ENCODE measurements around the gene SLC16A4.

SLC16A4 gene

GRCh38 chr1:110356379-110356778 is 34.4 kb downstream of the SLC16A4 start:
- DNase-seq (ENCODE audit: low spot score): peak; percentile 8

DNA sequence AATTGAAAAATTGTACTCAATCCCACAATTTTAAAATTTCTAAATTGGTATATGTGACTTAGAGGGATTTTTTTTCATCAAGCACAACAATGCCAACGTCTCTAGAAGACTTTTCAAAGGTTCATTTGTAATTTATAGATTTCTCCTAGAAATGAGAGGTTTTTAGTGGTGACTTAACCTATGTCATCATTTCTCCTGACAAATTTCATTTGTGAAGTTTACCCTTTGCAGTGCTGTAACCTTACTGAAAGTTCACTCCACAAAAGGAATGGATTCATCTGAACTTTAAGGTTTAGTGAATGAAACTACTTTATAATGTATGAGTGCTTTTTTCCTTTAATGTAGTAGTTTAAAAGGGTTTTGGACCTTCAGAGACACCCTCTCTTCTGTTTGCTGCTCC is 35.5 kb downstream of the SLC16A4 start:
- no peak for DNase-seq (ENCODE audit: low spot score)

DNA sequence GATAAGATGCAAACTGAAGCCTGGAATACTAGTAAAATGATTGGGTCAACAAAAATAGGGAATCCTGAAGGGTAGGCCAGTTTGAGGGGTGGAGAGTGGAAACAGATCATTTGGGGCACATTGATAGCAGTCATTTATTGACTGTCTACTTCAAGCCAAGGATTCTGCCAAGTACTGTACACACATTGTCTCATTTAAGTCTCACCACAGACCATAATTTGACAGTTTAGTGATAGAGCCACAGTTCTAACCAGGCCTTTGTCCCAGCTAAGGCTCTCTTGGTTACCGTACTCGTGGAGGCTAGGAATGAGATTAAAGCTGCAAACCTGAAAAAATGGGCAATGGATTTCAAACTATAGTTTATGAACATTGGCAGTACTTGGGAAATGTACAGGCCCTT is 40.5 kb downstream of the SLC16A4 start:
- no peak for DNase-seq (ENCODE audit: low spot score)

GRCh38 chr1:110348771-110349170 is 42.1 kb downstream of the SLC16A4 start:
- no peak for DNase-seq (ENCODE audit: low spot score)

DNA sequence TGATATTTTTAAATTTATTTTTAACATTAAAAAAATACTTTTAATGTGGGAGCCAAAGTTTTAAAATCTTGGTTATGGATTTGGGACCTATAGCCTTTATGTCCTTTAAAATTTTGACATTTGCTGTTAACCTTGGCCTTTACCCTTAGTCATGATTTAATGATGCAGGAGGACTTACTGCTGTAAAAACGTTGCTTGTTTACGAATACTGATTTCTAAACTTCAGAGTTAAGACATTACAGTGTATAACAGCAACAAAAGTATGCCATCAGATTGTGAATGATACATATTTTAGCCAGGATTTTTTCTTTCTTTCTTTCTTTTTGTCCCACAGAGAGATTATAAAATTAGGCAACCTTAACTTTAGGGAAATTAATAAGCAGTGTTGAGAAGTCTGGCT is 42.8 kb downstream of the SLC16A4 start:
- DNase-seq (ENCODE audit: low spot score): no peak

DNA sequence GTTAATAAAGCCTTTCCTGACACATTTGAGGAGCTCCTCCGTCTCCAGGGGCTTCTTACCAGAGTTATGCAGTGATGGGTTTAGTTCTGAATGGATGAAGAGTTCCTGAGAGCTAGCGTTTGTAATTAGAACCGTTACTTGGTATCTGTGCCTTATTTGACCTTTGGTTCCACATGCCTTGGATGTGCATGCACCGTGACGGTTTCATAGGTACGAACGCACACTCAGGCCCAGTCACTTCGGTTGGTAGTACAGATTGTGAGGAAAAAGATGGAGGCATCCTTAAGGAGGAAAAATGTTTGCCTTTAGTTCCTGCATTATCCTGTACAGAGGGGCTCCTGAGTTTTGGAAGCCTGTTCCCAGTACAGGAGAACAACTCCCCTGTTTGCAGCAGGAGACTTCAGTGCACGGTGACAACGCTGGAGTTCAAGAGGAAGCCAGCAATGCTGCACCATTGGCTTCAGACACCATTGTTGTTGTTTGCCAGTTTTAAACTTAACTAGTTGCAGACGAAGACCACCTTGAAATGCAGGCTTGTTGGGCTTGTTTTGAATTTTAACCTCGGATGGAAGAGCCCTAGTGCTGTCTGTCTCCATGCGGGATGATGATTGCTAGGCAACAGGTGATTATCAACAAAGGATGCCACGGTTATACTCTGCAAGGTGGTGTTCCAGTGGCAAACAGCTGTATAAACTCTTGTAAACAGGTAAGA is 43.5 kb downstream of the SLC16A4 start:
- no peak for DNase-seq (ENCODE audit: low spot score)

- DNase-seq (ENCODE audit: low spot score): no peak
Measured at GRCh38 chr1:110346690-110347089, 44.1 kb downstream of the SLC16A4 start.

- DNase-seq (ENCODE audit: low spot score): no peak
Measured at GRCh38 chr1:110345480-110345879, 45.3 kb downstream of the SLC16A4 start.

DNA sequence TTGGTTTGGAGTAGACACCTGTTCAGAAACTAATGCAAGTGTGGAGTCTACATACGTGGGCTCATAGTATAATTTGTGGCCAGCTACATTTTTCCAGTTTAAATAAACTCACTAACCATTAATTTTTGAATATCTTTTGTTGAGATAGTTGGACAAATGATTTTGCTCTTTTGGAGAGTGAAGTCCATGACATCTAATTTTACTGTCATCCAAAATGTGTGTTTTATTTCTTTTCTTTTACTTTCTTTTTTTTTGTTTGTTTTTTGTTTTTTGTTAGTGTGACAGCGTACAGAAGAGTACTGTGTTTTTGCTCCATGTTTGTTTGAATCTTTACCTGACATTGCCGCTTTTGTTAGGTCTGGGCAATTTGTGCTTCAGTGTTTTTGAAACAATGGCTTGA is 46.7 kb downstream of the SLC16A4 start:
- DNase-seq (ENCODE audit: low spot score): no peak

DNA sequence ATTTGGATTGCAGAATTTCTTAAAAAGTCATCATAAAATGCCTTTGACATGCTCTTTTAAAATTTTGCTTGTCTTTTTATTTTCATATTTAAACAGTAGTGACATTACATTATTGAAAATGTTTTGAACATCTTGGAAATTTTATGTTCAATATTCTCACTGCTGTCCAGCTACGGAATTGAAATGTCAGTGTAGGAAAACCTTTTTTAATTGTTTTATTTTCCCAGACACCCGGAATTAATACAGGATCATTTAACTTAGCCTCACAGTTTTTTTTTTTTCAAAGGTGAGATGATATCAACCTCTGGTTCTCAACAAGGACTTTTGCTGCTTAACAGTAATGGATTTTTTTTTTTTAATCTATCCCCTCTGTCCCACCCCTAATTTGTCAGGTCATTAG is 47.6 kb downstream of the SLC16A4 start:
- DNase-seq (ENCODE audit: low spot score): no peak

- no peak for DNase-seq (ENCODE audit: low spot score)
Measured at GRCh38 chr1:110341872-110342331, 48.9 kb downstream of the SLC16A4 start.

DNA sequence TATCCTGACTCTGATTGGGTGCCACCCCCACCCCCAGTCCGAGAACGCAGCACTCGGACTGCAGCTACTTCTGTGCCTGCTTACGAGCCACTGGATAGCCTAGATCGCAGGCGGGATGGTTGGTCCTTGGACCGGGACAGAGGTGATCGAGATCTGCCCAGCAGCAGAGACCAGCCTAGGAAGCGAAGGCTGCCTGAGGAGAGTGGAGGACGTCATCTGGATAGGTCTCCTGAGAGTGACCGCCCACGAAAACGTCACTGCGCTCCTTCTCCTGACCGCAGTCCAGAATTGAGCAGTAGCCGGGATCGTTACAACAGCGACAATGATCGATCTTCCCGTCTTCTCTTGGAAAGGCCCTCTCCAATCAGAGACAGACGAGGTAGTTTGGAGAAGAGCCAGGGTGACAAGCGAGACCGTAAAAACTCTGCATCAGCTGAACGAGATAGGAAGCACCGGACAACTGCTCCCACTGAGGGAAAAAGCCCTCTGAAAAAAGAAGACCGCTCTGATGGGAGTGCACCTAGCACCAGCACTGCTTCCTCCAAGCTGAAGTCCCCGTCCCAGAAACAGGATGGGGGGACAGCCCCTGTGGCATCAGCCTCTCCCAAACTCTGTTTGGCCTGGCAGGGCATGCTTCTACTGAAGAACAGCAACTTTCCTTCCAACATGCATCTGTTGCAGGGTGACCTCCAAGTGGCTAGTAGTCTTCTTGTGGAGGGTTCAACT is 49.5 kb downstream of the SLC16A4 start:
- no peak for DNase-seq (ENCODE audit: low spot score)

- DNase-seq (ENCODE audit: low spot score): peak; percentile 30
Measured at GRCh38 chr1:110340207-110340468, 50.7 kb downstream of the SLC16A4 start.

DNA sequence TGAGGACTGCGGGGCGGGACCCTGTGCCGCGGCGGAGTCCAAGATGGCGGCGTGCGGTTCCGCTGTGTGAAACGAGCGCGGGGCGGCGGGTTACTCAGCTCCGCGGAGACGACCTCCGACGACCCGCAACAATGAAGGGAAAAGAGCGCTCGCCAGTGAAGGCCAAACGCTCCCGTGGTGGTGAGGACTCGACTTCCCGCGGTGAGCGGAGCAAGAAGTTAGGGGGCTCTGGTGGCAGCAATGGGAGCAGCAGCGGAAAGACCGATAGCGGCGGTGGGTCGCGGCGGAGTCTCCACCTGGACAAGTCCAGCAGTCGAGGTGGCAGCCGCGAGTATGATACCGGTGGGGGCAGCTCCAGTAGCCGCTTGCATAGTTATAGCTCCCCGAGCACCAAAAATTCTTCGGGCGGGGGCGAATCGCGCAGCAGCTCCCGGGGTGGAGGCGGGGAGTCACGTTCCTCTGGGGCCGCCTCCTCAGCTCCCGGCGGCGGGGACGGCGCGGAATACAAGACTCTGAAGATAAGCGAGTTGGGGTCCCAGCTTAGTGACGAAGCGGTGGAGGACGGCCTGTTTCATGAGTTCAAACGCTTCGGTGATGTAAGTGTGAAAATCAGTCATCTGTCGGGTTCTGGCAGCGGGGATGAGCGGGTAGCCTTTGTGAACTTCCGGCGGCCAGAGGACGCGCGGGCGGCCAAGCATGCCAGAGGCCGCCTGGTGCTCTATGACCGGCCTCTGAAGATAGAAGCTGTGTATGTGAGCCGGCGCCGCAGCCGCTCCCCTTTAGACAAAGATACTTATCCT is 51.2 kb downstream of the SLC16A4 start:
- peak; percentile 64 for DNase-seq (ENCODE audit: low spot score)

DNA sequence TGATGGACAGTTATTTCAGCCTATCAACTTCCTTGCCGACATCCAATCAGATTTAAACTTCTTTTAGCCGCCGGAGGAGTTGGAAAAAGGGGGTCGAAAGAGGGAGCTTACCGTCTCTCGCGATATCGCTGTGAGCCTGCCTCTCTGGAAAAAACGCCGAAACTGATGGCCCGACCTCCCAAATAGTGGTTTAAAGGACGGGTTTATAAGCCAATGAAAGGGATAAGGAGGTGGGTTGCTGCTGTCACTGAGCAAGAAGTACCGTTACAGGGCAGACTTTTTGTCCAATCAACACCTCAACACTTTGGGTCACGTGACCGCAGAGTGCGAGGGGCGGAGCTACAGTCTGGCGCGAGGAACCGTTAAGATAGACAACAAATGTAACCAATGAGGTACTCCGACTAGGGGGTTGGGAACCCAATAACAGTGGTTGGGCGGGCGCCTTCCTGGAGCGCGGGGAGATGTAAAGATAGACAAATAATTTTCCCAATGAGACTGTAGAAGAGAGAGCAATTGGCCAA is 51.9 kb downstream of the SLC16A4 start, which contains the start of gene RBM15:
Gene RBM15, plus strand, starts transcription at position 492 of the 521 bp plus-strand sequence. Its CDS starts 29 bp downstream, at position 521.
- DNase-seq (ENCODE audit: low spot score): peak; percentile 92

DNA sequence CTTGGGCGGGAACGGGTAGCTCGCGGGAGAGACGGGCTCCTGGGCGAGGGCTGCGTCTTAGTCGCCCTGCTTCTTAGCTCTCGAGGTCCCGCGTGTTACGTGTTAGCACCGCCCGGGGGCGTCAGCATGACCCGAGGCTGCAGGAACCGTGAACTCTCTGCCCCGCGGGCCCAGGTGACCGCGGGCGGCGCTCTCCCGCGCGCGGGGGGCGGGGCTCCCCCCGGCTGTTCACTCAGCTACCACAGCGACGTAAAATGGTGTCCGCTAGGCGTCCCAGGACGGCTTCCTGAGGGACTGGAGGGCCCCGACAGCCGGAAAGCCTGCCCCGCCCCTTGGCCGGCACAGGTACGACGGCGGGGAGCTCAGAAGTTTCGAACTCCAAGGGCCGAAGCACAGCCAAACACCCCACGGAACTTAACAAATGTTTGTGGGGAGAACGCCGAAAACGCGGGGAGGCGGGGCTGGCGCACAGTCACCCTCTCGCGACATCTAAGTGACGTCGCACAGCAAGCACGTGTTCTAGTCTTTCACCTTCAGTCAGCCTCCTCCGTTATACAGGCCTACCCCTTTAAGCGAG is 52.4 kb downstream of the SLC16A4 start:
- DNase-seq (ENCODE audit: low spot score): peak; percentile 90

- DNase-seq (ENCODE audit: low spot score): peak; percentile 56
Measured at GRCh38 chr1:110337704-110338308, 53.0 kb downstream of the SLC16A4 start.

GRCh38 chr1:110336300-110337039 is 54.4 kb downstream of the SLC16A4 start:
- DNase-seq (ENCODE audit: low spot score): no peak

- no peak for DNase-seq (ENCODE audit: low spot score)
Measured at GRCh38 chr1:110335265-110335664, 55.6 kb downstream of the SLC16A4 start.

DNA sequence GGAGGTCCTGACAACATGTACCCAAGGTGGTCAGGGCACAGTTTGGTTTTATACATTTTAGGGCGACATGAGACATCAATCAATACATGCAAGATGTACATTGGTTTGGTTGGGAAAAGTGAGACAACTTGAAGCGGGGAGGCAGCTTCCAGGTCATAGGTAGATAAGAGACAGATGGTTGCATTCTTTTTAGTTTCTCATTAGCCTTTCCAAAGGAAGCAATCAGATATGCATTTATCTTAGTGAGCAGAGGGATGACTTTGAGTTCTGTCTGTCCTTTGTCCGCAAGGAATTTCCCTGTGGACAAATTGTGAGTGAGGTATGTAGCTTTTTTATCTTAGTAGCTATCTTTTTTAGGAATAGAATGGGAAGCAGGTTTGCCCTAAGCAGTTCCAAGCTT is 62.1 kb downstream of the SLC16A4 start:
- no peak for DNase-seq (ENCODE audit: low spot score)

DNA sequence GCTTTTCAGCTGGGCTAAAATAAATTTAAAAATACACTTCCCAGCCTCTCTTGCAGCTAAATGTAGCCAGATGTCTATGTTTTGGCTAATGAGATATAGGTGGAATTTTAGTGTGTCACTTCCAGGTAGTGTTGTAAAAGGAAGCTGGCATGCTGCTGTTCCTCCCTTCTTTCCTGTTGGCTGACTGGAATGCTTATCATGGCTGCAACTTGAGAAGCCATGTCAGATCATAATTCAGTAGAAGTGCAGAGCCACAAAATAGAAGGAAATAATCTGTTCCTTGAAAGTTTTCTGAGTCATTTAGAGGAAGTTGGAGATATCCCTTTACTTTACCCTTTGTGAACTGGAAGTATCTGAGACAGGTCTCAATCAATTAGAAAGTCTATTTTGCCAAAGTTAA is 62.6 kb downstream of the SLC16A4 start:
- DNase-seq (ENCODE audit: low spot score): no peak

Data from iPS-NIHi11 (cell line).